K562 (cell line): ENCODE results near the gene KRTAP4-6. TPM values are rescaled to one million over a fixed set of nuclear protein-coding genes. Genes with fewer than 3 reads are reported as not detected.

Experiments
- CBX2 ChIP-seq: fragments of 200-600 bp; sonication (generic); IDR thresholded peaks from one replicate; pipeline ENCODE4 v1.6.1; 2012; ENCODE audit warnings: mild to moderate bottlenecking, low read length, inconsistent platforms; ENCODE audit not compliant: insufficient read depth, poor library complexity, severe bottlenecking
- MAFK ChIP-seq: IDR thresholded peaks from 2 replicates; pipeline ENCODE4 v1.6.1; 2011; ENCODE audit warnings: low read length, improper control_type of control experiment
- polyA plus RNA-seq, 8 experiments: library from polyadenylated mRNA; depleted of rRNA in 4 of 8; stranded (reverse) in 5 of 8; unstranded in 3 of 8; fragments of >200 nt; fragmentation: Nextera tagmentation in 2 of 8; fragmentation: Illumina TruSeq in 1 of 8; extraction: Ambion mirVana in 2 of 8; extraction: Trizol in 1 of 8; gene quantifications; 2 replicates each; pipeline versions ENCODE4 v1.2.1 to v1.2.3, GENCODE V29; 2011 to 2014; ENCODE audit warnings: inconsistent platforms in 1 of 8, missing spikeins in 1 of 8
- total RNA-seq, 7 experiments: library from RNA; depleted of rRNA in 6 of 7; stranded (reverse); fragments of >200 nt in 6 of 7; fragmentation: Illumina TruSeq in 2 of 7; extraction: Trizol in 2 of 7; gene quantifications; 2 replicates each; pipeline versions ENCODE4 v1.2.1 to v1.2.3, GENCODE V29; 2011 to 2021; ENCODE audit warnings: low replicate concordance in 1 of 7
- TF ChIP-seq, protein P1 (sequence below), 2 experiments: fragments of 450-650 bp in 1 of 2; sonication (generic) in 1 of 2; formaldehyde crosslinking; conservative IDR thresholded peaks; 2 replicates each; pipeline versions ENCODE4 v1.4.0 to v1.8.1; 2020 to 2022; ENCODE audit warnings: mild to moderate bottlenecking in 1 of 2, missing genetic modification reagents in 1 of 2
- TF ChIP-seq, protein P2 (sequence below), 2 experiments: fragments of 450-650 bp; IDR thresholded peaks; 2 replicates each; pipeline ENCODE4 v1.6.1; 2016; ENCODE audit warnings: mild to moderate bottlenecking in 2 of 2, borderline replicate concordance in 1 of 2, low read depth in 1 of 2, moderate library complexity in 1 of 2

Gene KRTAP4-6
- total and polyA plus RNA-seq, 9 of the 15 experiments (the other 6 are each of a cell fraction or from before 2014, with no cell fraction given) = not detected

DNA sequence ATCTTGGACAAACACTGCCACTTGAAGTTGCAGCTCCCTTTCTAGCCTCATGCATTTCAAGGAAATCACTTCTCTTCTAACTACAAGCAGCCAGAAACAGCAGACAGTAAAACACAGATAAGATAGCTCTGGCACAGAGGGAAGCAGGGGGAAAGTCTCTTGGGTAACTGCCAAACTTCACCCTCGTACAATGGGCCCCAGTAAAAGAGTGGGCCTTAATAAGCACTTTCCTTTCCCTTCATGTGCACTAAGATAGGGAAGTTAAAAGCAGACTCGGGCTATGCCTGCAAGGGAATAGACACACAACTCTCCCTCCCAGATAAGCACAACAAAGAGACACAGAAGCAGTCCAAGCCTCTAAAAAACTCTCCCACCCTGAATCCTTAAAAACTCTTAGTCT lies 13.5 kb upstream of the KRTAP4-6 start (continued):
- TF ChIP-seq, protein P1, sequence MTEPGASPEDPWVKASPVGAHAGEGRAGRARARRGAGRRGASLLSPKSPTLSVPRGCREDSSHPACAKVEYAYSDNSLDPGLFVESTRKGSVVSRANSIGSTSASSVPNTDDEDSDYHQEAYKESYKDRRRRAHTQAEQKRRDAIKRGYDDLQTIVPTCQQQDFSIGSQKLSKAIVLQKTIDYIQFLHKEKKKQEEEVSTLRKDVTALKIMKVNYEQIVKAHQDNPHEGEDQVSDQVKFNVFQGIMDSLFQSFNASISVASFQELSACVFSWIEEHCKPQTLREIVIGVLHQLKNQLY (CRISPR knock-in tag; conservative IDR thresholded peaks at IDR 0.05) = no peak
- TF ChIP-seq CBX2 (no peak), MAFK (no peak)
- TF ChIP-seq, protein P2, sequence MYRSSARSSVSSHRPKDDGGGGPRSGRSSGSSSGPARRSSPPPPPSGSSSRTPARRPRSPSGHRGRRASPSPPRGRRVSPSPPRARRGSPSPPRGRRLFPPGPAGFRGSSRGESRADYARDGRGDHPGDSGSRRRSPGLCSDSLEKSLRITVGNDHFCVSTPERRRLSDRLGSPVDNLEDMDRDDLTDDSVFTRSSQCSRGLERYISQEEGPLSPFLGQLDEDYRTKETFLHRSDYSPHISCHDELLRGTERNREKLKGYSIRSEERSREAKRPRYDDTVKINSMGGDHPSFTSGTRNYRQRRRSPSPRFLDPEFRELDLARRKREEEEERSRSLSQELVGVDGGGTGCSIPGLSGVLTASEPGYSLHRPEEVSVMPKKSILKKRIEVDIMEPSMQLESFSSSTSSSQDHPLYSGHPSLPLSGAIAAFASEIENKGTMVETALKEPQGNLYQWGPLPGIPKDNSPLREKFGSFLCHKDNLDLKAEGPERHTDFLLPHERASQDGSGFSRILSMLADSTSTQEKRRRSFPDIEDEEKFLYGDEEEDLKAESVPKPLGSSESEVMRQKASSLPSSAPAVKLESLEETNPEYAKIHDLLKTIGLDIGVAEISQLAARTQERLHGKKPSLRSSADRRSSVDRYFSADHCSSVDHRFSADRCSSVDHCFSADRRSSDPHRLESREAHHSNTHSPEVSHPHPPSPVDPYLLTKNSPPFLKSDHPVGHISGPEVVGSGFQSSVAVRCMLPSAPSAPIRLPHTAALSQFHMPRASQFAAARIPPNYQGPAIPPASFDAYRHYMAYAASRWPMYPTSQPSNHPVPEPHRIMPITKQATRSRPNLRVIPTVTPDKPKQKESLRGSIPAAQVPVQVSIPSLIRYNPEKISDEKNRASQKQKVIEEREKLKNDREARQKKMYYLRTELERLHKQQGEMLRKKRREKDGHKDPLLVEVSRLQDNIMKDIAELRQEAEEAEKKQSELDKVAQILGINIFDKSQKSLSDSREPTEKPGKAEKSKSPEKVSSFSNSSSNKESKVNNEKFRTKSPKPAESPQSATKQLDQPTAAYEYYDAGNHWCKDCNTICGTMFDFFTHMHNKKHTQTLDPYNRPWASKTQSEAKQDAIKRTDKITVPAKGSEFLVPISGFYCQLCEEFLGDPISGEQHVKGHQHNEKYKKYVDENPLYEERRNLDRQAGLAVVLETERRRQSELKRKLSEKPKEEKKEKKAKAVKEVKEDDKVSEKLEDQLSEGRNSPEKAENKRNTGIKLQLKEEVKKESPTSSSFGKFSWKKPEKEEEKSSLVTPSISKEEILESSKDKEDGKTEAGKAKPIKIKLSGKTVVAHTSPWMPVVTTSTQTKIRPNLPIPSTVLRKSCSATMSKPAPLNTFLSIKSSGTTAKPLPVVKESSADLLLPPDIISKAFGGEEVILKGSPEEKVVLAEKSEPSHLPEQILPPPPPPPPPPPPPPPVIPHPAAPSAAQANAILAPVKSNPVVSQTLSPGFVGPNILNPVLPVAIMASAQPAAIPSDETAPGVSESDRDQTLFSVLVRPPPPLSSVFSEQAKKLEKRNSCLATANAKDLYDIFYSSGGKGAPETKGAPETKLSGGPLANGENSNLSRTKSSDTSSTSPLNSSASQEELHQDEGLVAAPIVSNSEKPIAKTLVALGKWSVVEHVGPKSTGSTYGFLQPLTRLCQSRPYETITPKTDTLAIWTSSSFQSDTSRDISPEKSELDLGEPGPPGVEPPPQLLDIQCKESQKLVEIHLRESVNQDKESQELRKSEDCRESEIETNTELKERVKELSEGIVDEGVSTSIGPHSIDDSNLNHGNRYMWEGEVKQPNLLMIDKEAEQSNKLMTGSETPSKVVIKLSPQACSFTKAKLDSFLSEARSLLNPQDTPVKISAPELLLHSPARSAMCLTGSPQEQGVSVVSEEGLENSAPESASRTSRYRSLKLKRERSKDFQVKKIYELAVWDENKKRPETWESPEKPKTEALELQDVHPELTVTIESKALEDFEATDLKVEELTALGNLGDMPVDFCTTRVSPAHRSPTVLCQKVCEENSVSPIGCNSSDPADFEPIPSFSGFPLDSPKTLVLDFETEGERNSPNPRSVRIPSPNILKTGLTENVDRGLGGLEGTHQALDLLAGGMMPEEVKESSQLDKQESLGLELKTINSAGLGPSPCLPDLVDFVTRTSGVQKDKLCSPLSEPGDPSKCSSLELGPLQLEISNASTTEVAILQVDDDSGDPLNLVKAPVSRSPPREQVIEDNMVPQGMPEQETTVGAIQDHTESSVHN (IDR thresholded peaks at IDR 0.05; ENCODE audit: borderline replicate concordance in 1 of 2, low read depth in 1 of 2) = no peak
- TF ChIP-seq, all 486 proteins: peak for 0
